ENCODE results near the gene MORC3.

DNA sequence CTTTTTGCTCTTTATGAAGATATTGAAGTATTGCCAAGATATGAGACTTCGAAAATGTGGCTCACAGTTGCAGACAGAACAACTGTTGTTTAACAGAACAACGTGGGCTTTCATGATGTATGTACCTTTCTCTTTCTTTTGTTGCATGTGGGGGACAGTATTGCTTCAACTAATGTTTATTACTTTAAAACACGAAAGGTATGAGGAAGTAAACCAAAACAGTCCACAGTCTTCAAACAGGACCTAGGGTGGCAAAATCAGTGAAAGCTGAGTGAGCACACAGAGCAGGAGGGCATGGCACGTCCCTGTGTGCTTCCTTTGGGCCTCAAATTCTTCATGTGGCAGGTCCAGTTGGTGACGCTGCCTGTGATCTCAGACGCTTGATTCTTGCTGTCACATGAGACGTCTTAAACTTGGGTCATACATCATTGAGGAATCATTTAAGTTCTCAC is 57.4 kb downstream of the MORC3 start:
- TF ChIP-seq, protein P1, sequence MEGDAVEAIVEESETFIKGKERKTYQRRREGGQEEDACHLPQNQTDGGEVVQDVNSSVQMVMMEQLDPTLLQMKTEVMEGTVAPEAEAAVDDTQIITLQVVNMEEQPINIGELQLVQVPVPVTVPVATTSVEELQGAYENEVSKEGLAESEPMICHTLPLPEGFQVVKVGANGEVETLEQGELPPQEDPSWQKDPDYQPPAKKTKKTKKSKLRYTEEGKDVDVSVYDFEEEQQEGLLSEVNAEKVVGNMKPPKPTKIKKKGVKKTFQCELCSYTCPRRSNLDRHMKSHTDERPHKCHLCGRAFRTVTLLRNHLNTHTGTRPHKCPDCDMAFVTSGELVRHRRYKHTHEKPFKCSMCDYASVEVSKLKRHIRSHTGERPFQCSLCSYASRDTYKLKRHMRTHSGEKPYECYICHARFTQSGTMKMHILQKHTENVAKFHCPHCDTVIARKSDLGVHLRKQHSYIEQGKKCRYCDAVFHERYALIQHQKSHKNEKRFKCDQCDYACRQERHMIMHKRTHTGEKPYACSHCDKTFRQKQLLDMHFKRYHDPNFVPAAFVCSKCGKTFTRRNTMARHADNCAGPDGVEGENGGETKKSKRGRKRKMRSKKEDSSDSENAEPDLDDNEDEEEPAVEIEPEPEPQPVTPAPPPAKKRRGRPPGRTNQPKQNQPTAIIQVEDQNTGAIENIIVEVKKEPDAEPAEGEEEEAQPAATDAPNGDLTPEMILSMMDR (IDR thresholded peaks at IDR 0.05) = no peak
- no peak for TF ChIP-seq POLR2A (IDR thresholded peaks at IDR 0.05)
